Stimulated activated CD4-positive, alpha-beta T cell treated with anti-CD3 and anti-CD28 coated beads, Interleukin-1b, Interleukin-23, amount 100 ng/mL, for 4 hours (primary cell): ENCODE data around the gene CHN1.

ENCODE experiments used
- DNase-seq, 2 donors: peaks; one replicate each; pipeline ENCODE4 v3.0.0-alpha.2; 2020; ENCODE audit warnings: low read depth in 2 of 2

CHN1 gene

GRCh38 chr2:174971868-174972781 lies 33.1 kb downstream of the CHN1 start:
- no peak for DNase-seq

- DNase-seq, result no peak
Observed at GRCh38 chr2:174970092-174970491, 35.1 kb downstream of the CHN1 start.

GRCh38 chr2:174969091-174969734 lies 36.0 kb downstream of the CHN1 start:
- DNase-seq, result no peak

- no peak for DNase-seq
Observed at GRCh38 chr2:174967691-174968260, 37.4 kb downstream of the CHN1 start.

- no peak for DNase-seq
Observed at GRCh38 chr2:174967086-174967485, 38.1 kb downstream of the CHN1 start.

- no peak for DNase-seq
Observed at GRCh38 chr2:174965992-174966744, 39.0 kb downstream of the CHN1 start.

GRCh38 chr2:174965551-174965950 lies 39.6 kb downstream of the CHN1 start:
- no peak for DNase-seq

- no peak for DNase-seq
Observed at GRCh38 chr2:174964404-174964803, 40.8 kb downstream of the CHN1 start.

- DNase-seq, result no peak
Observed at GRCh38 chr2:174963437-174964400, 41.5 kb downstream of the CHN1 start.

GRCh38 chr2:174959787-174960186 lies 45.4 kb downstream of the CHN1 start:
- no peak for DNase-seq

GRCh38 chr2:174957050-174957449 lies 48.1 kb downstream of the CHN1 start:
- DNase-seq, result no peak

- no peak for DNase-seq
Observed at GRCh38 chr2:174952607-174953006, 52.6 kb downstream of the CHN1 start.

- DNase-seq, result no peak
Observed at GRCh38 chr2:174951745-174952144, 53.4 kb downstream of the CHN1 start.

GRCh38 chr2:174949988-174950687 lies 55.0 kb downstream of the CHN1 start:
- no peak for DNase-seq

- no peak for DNase-seq
Observed at GRCh38 chr2:174945601-174946260, 59.5 kb downstream of the CHN1 start.

- DNase-seq, result no peak
Observed at GRCh38 chr2:174939046-174939445, 66.1 kb downstream of the CHN1 start.

- DNase-seq, result no peak
Observed at GRCh38 chr2:174931724-174932123, 73.5 kb downstream of the CHN1 start.

GRCh38 chr2:174929786-174930185 lies 75.4 kb downstream of the CHN1 start:
- DNase-seq, result no peak

- no peak for DNase-seq
Observed at GRCh38 chr2:174925046-174925784, 80.0 kb downstream of the CHN1 start.
